Natural killer cell treated with Interleukin-12 subunit alpha and Interleukin-12 subunit beta and Interleukin-15 and Interleukin-18, amount 100 ng/mL, for 72 hours (primary cell): ENCODE data around the gene UTP4. TPM values are rescaled to one million over a fixed set of nuclear protein-coding genes. Genes with fewer than 3 reads are reported as not detected.

Experiments used
- ATAC-seq, 2 donors: fragments of 150-1000 bp; cut with Tn5 transposase in 1 of 2; sonication (Bioruptor Pico), chemical (Tn5 transposase) in 1 of 2; 2 replicates each; pipeline ENCODE4 v1.10.0; 2021
- DNase-seq: peaks from one replicate; pipeline ENCODE4 v3.0.0; 2022; ENCODE audit warnings: low spot score
- H3K27ac Mint-ChIP-seq, 2 donors: 1 replicate in 1 of 2; 2 replicates in 1 of 2; pipeline ENCODE4 v1.8.0; 2022; ENCODE audit warnings: mixed read lengths in 2 of 2, mild to moderate bottlenecking in 1 of 2, moderate library complexity in 1 of 2
- H3K27me3 Mint-ChIP-seq, 2 donors: 1 replicate in 1 of 2; 2 replicates in 1 of 2; pipeline ENCODE4 v1.8.0; 2022; ENCODE audit warnings: mixed read lengths in 2 of 2
- H3K36me3 Mint-ChIP-seq: one replicate; pipeline ENCODE4 v1.8.0; 2022; ENCODE audit warnings: mixed read lengths
- H3K4me1 Mint-ChIP-seq, 2 donors: 1 replicate in 1 of 2; 2 replicates in 1 of 2; pipeline ENCODE4 v1.8.0; 2022; ENCODE audit warnings: low read depth in 2 of 2, mixed read lengths in 2 of 2, mild to moderate bottlenecking in 1 of 2
- H3K4me3 Mint-ChIP-seq: one replicate; pipeline ENCODE4 v1.8.0; 2022; ENCODE audit warnings: mixed read lengths
- H3K9me3 Mint-ChIP-seq: 2 replicates; pipeline ENCODE4 v1.8.0; 2022; ENCODE audit warnings: mixed read lengths
- total RNA-seq, 2 donors: library from RNA; stranded (reverse); gene quantifications; one replicate each; pipeline ENCODE4 v1.2.3, GENCODE V29; 2022

UTP4 gene
- total RNA-seq, 2 donors from 2014 or later: 72.9 to 92.0 TPM

- DNase-seq: no peak
- H3K36me3 Mint-ChIP-seq: peaks cover 4% of the 10 kb centered on the region
- H3K4me1 Mint-ChIP-seq: peaks cover 40 to 46% of the 10 kb centered on the region in 2 donors
- ATAC-seq: peak; percentile 59 to 63
- H3K9me3 Mint-ChIP-seq: no peaks in the 10 kb centered on the region
- H3K4me3 Mint-ChIP-seq: peak overlapping the region; percentile 82
- H3K27ac Mint-ChIP-seq: peak overlapping the region; percentile 82 to 95
- H3K27me3 Mint-ChIP-seq: no peaks in the 10 kb centered on the region
These were observed 55.2 kb downstream of the UTP4 start for GRCh38 chr16:69187446-69188235.

GRCh38 chr16:69188236-69188549 lies 55.7 kb downstream of the UTP4 start:
- peaks cover 40 to 50% of the 10 kb centered on the region in 2 donors for H3K4me1 Mint-ChIP-seq
- ATAC-seq (no peak), DNase-seq (no peak)
- peaks cover 4% of the 10 kb centered on the region for H3K36me3 Mint-ChIP-seq
- H3K9me3 Mint-ChIP-seq: no peaks in the 10 kb centered on the region
- H3K27ac Mint-ChIP-seq: peak overlapping the region; percentile 74 to 82
- no peaks in the 10 kb centered on the region for H3K27me3 Mint-ChIP-seq
- peak overlapping the region; percentile 82 for H3K4me3 Mint-ChIP-seq

GRCh38 chr16:69188716-69189115 lies 56.3 kb downstream of the UTP4 start:
- no peak for DNase-seq
- H3K27ac Mint-ChIP-seq: peak overlapping the region; percentile 74 to 82
- H3K36me3 Mint-ChIP-seq: peaks cover 4% of the 10 kb centered on the region
- ATAC-seq: no peak
- H3K4me1 Mint-ChIP-seq: peaks cover 40 to 50% of the 10 kb centered on the region in 2 donors
- no peaks in the 10 kb centered on the region for H3K9me3 Mint-ChIP-seq
- peak overlapping the region; percentile 82 for H3K4me3 Mint-ChIP-seq
- H3K27me3 Mint-ChIP-seq: no peaks in the 10 kb centered on the region

GRCh38 chr16:69190046-69190588 lies 57.7 kb downstream of the UTP4 start:
- Mint-ChIP-seq H3K27ac (no peak overlapping the region), H3K36me3 (peaks cover 4% of the 10 kb centered on the region), H3K27me3 (no peaks in the 10 kb centered on the region), H3K4me1 (peaks cover 37 to 51% of the 10 kb centered on the region in 2 donors), H3K9me3 (no peaks in the 10 kb centered on the region), H3K4me3 (peak overlapping the region; percentile 48)
- no peak for ATAC-seq
- no peak for DNase-seq

- Mint-ChIP-seq H3K4me1 (peaks cover 37 to 51% of the 10 kb centered on the region in 2 donors), H3K9me3 (no peaks in the 10 kb centered on the region), H3K4me3 (peak overlapping the region; percentile 48), H3K36me3 (peaks cover 4% of the 10 kb centered on the region), H3K27ac (no peak overlapping the region), H3K27me3 (no peaks in the 10 kb centered on the region)
- no peak for DNase-seq
- ATAC-seq: peak in 1 of 2 donors; percentile 36
These were observed 58.1 kb downstream of the UTP4 start for GRCh38 chr16:69190598-69190997.

GRCh38 chr16:69191136-69191535 lies 58.7 kb downstream of the UTP4 start:
- no peak overlapping the region for H3K27ac Mint-ChIP-seq
- H3K4me1 Mint-ChIP-seq: peaks cover 37 to 51% of the 10 kb centered on the region in 2 donors
- no peak for ATAC-seq
- H3K9me3 Mint-ChIP-seq: no peaks in the 10 kb centered on the region
- no peaks in the 10 kb centered on the region for H3K27me3 Mint-ChIP-seq
- DNase-seq: no peak
- H3K36me3 Mint-ChIP-seq: peaks cover 4% of the 10 kb centered on the region
- H3K4me3 Mint-ChIP-seq: peak overlapping the region; percentile 48

GRCh38 chr16:69193855-69194254 lies 61.4 kb downstream of the UTP4 start:
- Mint-ChIP-seq H3K27ac (no peak overlapping the region), H3K27me3 (no peaks in the 10 kb centered on the region), H3K9me3 (no peaks in the 10 kb centered on the region), H3K4me1 (peaks cover 28 to 41% of the 10 kb centered on the region in 2 donors), H3K4me3 (no peak overlapping the region), H3K36me3 (peaks cover 4% of the 10 kb centered on the region)
- DNase-seq: no peak
- no peak for ATAC-seq

GRCh38 chr16:69194488-69194887 lies 62.0 kb downstream of the UTP4 start:
- Mint-ChIP-seq H3K9me3 (no peaks in the 10 kb centered on the region), H3K27me3 (no peaks in the 10 kb centered on the region), H3K4me1 (peaks cover 28 to 43% of the 10 kb centered on the region in 2 donors), H3K4me3 (no peak overlapping the region), H3K27ac (no peak overlapping the region), H3K36me3 (peaks cover 4% of the 10 kb centered on the region)
- DNase-seq: no peak
- no peak for ATAC-seq

- Mint-ChIP-seq H3K4me3 (no peak overlapping the region), H3K4me1 (peaks cover 28 to 45% of the 10 kb centered on the region in 2 donors), H3K27ac (no peak overlapping the region), H3K9me3 (no peaks in the 10 kb centered on the region), H3K36me3 (peaks cover 4% of the 10 kb centered on the region), H3K27me3 (no peaks in the 10 kb centered on the region)
- ATAC-seq (no peak), DNase-seq (no peak)
These were observed 63.0 kb downstream of the UTP4 start for GRCh38 chr16:69195369-69196029.

GRCh38 chr16:69197573-69197972 lies 65.1 kb downstream of the UTP4 start:
- ATAC-seq (no peak), DNase-seq (no peak)
- Mint-ChIP-seq H3K9me3 (no peaks in the 10 kb centered on the region), H3K4me1 (peaks cover 16 to 40% of the 10 kb centered on the region in 2 donors), H3K27ac (no peak overlapping the region), H3K27me3 (no peaks in the 10 kb centered on the region), H3K36me3 (no peaks in the 10 kb centered on the region), H3K4me3 (no peak overlapping the region)

GRCh38 chr16:69199382-69199781 lies 66.9 kb downstream of the UTP4 start:
- ATAC-seq (peak in 1 of 2 donors; percentile 36), DNase-seq (no peak)
- Mint-ChIP-seq H3K36me3 (no peaks in the 10 kb centered on the region), H3K4me1 (peaks cover 17 to 37% of the 10 kb centered on the region in 2 donors), H3K27ac (peak overlapping the region in 1 of 2 donors; percentile 64), H3K27me3 (no peaks in the 10 kb centered on the region), H3K4me3 (no peak overlapping the region), H3K9me3 (no peaks in the 10 kb centered on the region)

GRCh38 chr16:69201291-69201690 lies 68.8 kb downstream of the UTP4 start:
- Mint-ChIP-seq H3K4me1 (peaks cover 25 to 42% of the 10 kb centered on the region in 2 donors), H3K9me3 (no peaks in the 10 kb centered on the region), H3K4me3 (no peak overlapping the region), H3K27ac (no peak overlapping the region), H3K36me3 (no peaks in the 10 kb centered on the region), H3K27me3 (no peaks in the 10 kb centered on the region)
- ATAC-seq (no peak), DNase-seq (no peak)

- DNase-seq: no peak
- H3K27me3 Mint-ChIP-seq: no peaks in the 10 kb centered on the region
These were observed 69.3 kb downstream of the UTP4 start for GRCh38 chr16:69201787-69202186.

GRCh38 chr16:69204172-69204571 lies 71.7 kb downstream of the UTP4 start:
- H3K27ac Mint-ChIP-seq: peak overlapping the region; percentile 8 to 35
- no peaks in the 10 kb centered on the region for H3K9me3 Mint-ChIP-seq
- H3K36me3 Mint-ChIP-seq: no peaks in the 10 kb centered on the region
- H3K4me3 Mint-ChIP-seq: no peak overlapping the region
- no peaks in the 10 kb centered on the region for H3K27me3 Mint-ChIP-seq
- no peak for DNase-seq
- no peak for ATAC-seq
- peaks cover 17 to 34% of the 10 kb centered on the region in 2 donors for H3K4me1 Mint-ChIP-seq

More at GRCh38 chr16:69201787-69202186, 69.3 kb downstream of the UTP4 start:
- H3K36me3 Mint-ChIP-seq: no peaks in the 10 kb centered on the region
- no peak overlapping the region for H3K4me3 Mint-ChIP-seq
- no peak for ATAC-seq
- peak overlapping the region in 1 of 2 donors; percentile 43 for H3K27ac Mint-ChIP-seq
- no peaks in the 10 kb centered on the region for H3K9me3 Mint-ChIP-seq
- peaks cover 25 to 41% of the 10 kb centered on the region in 2 donors for H3K4me1 Mint-ChIP-seq
